ENCODE measurements around the gene ASB1. TPM values are rescaled to one million over a fixed set of nuclear protein-coding genes. Genes with fewer than 3 reads are reported as not detected.

Gene ASB1
- total and polyA plus RNA-seq, 2 of the 13 experiments (the other 11 are each of a cell fraction or from before 2014, with no cell fraction given): 48.6 to 49.2 TPM

- TF ChIP-seq ZNF710 (CRISPR knock-in tag; IDR thresholded peaks at IDR 0.05; ENCODE audit: borderline replicate concordance) (no peak; the same call in 1 of the 2 replicates), FOXM1 (CRISPR knock-in tag; IDR thresholded peaks at IDR 0.05) (no peak), MAFG (CRISPR knock-in tag; IDR thresholded peaks at IDR 0.05) (no peak), ZNF264 (CRISPR knock-in tag; IDR thresholded peaks at IDR 0.05) (peak; percentile 82; the same call in 1 of the 2 replicates), ZNF589 (CRISPR knock-in tag; conservative IDR thresholded peaks at IDR 0.05) (peak; percentile 56; the same call in 1 of the 2 replicates), BRF2 (CRISPR knock-in tag; IDR thresholded peaks at IDR 0.05) (no peak), ZNF567 (CRISPR knock-in tag; IDR thresholded peaks at IDR 0.05; ENCODE audit: borderline replicate concordance) (peak; percentile 91; the same call in 1 of the 2 replicates), ZNF782 (CRISPR knock-in tag; IDR thresholded peaks at IDR 0.05; ENCODE audit: borderline replicate concordance) (no peak), SP140L (CRISPR knock-in tag; IDR thresholded peaks at IDR 0.05; ENCODE audit: borderline replicate concordance) (no peak), TSC22D2 (CRISPR knock-in tag; IDR thresholded peaks at IDR 0.05; ENCODE audit: borderline replicate concordance) (peak; percentile 70; the same call in 1 of the 2 replicates), JUNB (CRISPR knock-in tag; IDR thresholded peaks at IDR 0.05; ENCODE audit: borderline replicate concordance) (no peak), NRL (CRISPR knock-in tag; IDR thresholded peaks at IDR 0.05; ENCODE audit: borderline replicate concordance) (no peak), SIX4 (CRISPR knock-in tag; IDR thresholded peaks at IDR 0.05) (0 out of 2 replicates have a peak, but pooled peaks have one; percentile 35), PRPF4 (IDR thresholded peaks at IDR 0.05; ENCODE audit: low read depth, low read length, poor library complexity, severe bottlenecking) (no peak), JUND (CRISPR knock-in tag; IDR thresholded peaks at IDR 0.05) (no peak), ZSCAN9 (CRISPR knock-in tag; IDR thresholded peaks at IDR 0.05; ENCODE audit: borderline replicate concordance) (0 out of 2 replicates have a peak, but pooled peaks have one; percentile 70), ZNF44 (CRISPR knock-in tag; IDR thresholded peaks at IDR 0.05) (no peak), TRIM22 (IDR thresholded peaks at IDR 0.05) (no peak)
- TF ChIP-seq, protein P1, sequence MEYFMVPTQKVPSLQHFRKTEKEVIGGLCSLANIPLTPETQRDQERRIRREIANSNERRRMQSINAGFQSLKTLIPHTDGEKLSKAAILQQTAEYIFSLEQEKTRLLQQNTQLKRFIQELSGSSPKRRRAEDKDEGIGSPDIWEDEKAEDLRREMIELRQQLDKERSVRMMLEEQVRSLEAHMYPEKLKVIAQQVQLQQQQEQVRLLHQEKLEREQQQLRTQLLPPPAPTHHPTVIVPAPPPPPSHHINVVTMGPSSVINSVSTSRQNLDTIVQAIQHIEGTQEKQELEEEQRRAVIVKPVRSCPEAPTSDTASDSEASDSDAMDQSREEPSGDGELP (IDR thresholded peaks at IDR 0.05; ENCODE audit: borderline replicate concordance, low read depth): no peak
- TF ChIP-seq, protein P2, sequence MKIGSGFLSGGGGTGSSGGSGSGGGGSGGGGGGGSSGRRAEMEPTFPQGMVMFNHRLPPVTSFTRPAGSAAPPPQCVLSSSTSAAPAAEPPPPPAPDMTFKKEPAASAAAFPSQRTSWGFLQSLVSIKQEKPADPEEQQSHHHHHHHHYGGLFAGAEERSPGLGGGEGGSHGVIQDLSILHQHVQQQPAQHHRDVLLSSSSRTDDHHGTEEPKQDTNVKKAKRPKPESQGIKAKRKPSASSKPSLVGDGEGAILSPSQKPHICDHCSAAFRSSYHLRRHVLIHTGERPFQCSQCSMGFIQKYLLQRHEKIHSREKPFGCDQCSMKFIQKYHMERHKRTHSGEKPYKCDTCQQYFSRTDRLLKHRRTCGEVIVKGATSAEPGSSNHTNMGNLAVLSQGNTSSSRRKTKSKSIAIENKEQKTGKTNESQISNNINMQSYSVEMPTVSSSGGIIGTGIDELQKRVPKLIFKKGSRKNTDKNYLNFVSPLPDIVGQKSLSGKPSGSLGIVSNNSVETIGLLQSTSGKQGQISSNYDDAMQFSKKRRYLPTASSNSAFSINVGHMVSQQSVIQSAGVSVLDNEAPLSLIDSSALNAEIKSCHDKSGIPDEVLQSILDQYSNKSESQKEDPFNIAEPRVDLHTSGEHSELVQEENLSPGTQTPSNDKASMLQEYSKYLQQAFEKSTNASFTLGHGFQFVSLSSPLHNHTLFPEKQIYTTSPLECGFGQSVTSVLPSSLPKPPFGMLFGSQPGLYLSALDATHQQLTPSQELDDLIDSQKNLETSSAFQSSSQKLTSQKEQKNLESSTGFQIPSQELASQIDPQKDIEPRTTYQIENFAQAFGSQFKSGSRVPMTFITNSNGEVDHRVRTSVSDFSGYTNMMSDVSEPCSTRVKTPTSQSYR (CRISPR knock-in tag; IDR thresholded peaks at IDR 0.05; ENCODE audit: borderline replicate concordance): peak; percentile 56; the same call in 1 of the 2 replicates
Observed at GRCh38 chr2:238456970-238457926, 30.5 kb downstream of the ASB1 start (continued).

All from HepG2 (cell line).